HCT116 (cell line): ENCODE data around the gene UROD. TPM values are rescaled to one million over a fixed set of nuclear protein-coding genes. Genes with fewer than 3 reads are reported as not detected.

ENCODE experiments used
- ATAC-seq: fragments of 200-7000 bp; cut with Tn5 transposase; 2 replicates; pipeline ENCODE4 v1.9.1; 2020; ENCODE audit warnings: mild to moderate bottlenecking, moderate library complexity
- BruUV-seq: library from RNA; stranded (reverse); fragments of 400-500 nt; replicated peaks from 2 replicates; lab custom pipeline; 2021; lab: Mats Ljungman, UMichigan
- CTCF ChIA-PET: fragments of 300-600 bp; sonication (Branson Sonifier 250); formaldehyde crosslinking; loops from one replicate; lab custom pipeline; 2021; ENCODE audit warnings: antibody characterized with exemption; lab: Charles Lee
- POLR2A ChIA-PET: fragments of 300-600, 350-600 bp; sonication (Branson Sonifier 250); formaldehyde crosslinking; loops from one replicate; lab custom pipeline; 2021; ENCODE audit warnings: antibody characterized with exemption; lab: Charles Lee
- RAD21 ChIA-PET, 2 experiments: fragments of 300-600 bp; sonication (Branson Sonifier 250); formaldehyde crosslinking; loops; one replicate each; lab custom pipeline; 2023; ENCODE audit warnings: low total read pairs in 2 of 2; ENCODE audit not compliant: uncharacterized antibody in 2 of 2, unreplicated experiment in 2 of 2, low non-redundant PET in 1 of 2; lab: Charles Lee
- DNase-seq: peaks from one replicate; pipeline ENCODE4 v3.0.0-alpha.2; 2010; ENCODE audit warnings: low read depth, low spot score
- H2AFZ ChIP-seq: fragments of 200-600 bp; shearing (Covaris generic), sonication (generic); 2 replicates; pipeline ENCODE4 v1.6.1; 2017; ENCODE audit warnings: low read depth, mixed run types, mixed read lengths, antibody characterized with exemption, low read length; ENCODE audit not compliant: poor library complexity, severe bottlenecking
- H3K27ac ChIP-seq: 2 replicates; pipeline ENCODE4 v1.5.1; 2012; ENCODE audit warnings: low read depth, low read length
- H3K27me3 ChIP-seq: fragments of 200-600 bp; sonication (generic); 2 replicates; pipeline ENCODE4 v1.6.1; 2016; ENCODE audit warnings: mixed run types, low read length, mixed read lengths; ENCODE audit not compliant: insufficient read depth
- H3K36me3 ChIP-seq, 2 experiments: fragments of 200-500 bp in 1 of 2; fragments of 200-600 bp in 1 of 2; sonication (Bioruptor generic) in 1 of 2; sonication (generic) in 1 of 2; 2 replicates each; pipeline versions ENCODE4 v1.5.1 to v1.6.1; 2014 to 2016; ENCODE audit warnings: low read length in 2 of 2, inconsistent platforms in 1 of 2, mixed read lengths in 1 of 2, mixed run types in 1 of 2; ENCODE audit not compliant: insufficient read depth in 2 of 2, control insufficient read depth in 1 of 2
- H3K4me1 ChIP-seq, 2 experiments: fragments of 200-600 bp in 1 of 2; sonication (generic) in 1 of 2; 2 replicates each; pipeline versions ENCODE4 v1.5.1 to v1.6.1; 2012 to 2017; ENCODE audit warnings: low read length in 2 of 2, inconsistent platforms in 1 of 2, mild to moderate bottlenecking in 1 of 2, mixed read lengths in 1 of 2, mixed run types in 1 of 2, moderate library complexity in 1 of 2; ENCODE audit not compliant: insufficient read depth in 2 of 2, control insufficient read depth in 1 of 2
- H3K4me2 ChIP-seq: fragments of 200-600 bp; sonication (generic); 2 replicates; pipeline ENCODE4 v1.6.1; 2017; ENCODE audit warnings: mixed run types, low read length, mixed read lengths
- H3K4me3 ChIP-seq, 2 experiments: fragments of 200-600 bp in 1 of 2; sonication (generic) in 1 of 2; replicated peaks in 1 of 2; 2 replicates each; pipeline ENCODE4 v1.5.1; 2011 to 2016; ENCODE audit warnings: low read length in 2 of 2, control low read depth in 1 of 2, low read depth in 1 of 2, mild to moderate bottlenecking in 1 of 2, mixed read lengths in 1 of 2, mixed run types in 1 of 2
- H3K79me2 ChIP-seq: fragments of 200-600 bp; sonication (generic); 2 replicates; pipeline ENCODE4 v1.6.1; 2017; ENCODE audit warnings: mild to moderate bottlenecking, mixed run types, low read length, moderate library complexity, mixed read lengths; ENCODE audit not compliant: insufficient read depth
- H3K9ac ChIP-seq: fragments of 200-600 bp; sonication (generic); 2 replicates; pipeline ENCODE4 v1.6.1; 2016; ENCODE audit warnings: low read length, mixed read lengths
- H3K9me2 ChIP-seq: fragments of 200-600 bp; sonication (generic), shearing (Covaris generic); 2 replicates; pipeline ENCODE4 v1.6.1; 2017; ENCODE audit warnings: mixed run types, mild to moderate bottlenecking, moderate library complexity; ENCODE audit not compliant: insufficient read depth
- H3K9me3 ChIP-seq, 2 experiments: fragments of 200-500 bp in 1 of 2; fragments of 200-600 bp in 1 of 2; sonication (Bioruptor generic) in 1 of 2; sonication (generic) in 1 of 2; 2 replicates each; pipeline ENCODE4 v1.6.1; 2014 to 2017; ENCODE audit warnings: low read length in 2 of 2, mixed read lengths in 2 of 2, inconsistent platforms in 1 of 2, low read depth in 1 of 2, mild to moderate bottlenecking in 1 of 2, mixed run types in 1 of 2, moderate library complexity in 1 of 2; ENCODE audit not compliant: control insufficient read depth in 1 of 2, insufficient read depth in 1 of 2
- H4K20me1 ChIP-seq: fragments of 200-600 bp; sonication (generic), shearing (Covaris generic); 2 replicates; pipeline ENCODE4 v1.6.1; 2017; ENCODE audit warnings: mixed run types, mild to moderate bottlenecking, moderate library complexity; ENCODE audit not compliant: insufficient read depth
- EGR1 ChIP-seq: IDR thresholded peaks from 2 replicates; pipeline ENCODE4 v1.6.1; 2012; ENCODE audit warnings: low read depth
- EZH2 ChIP-seq: fragments of 200-600 bp; sonication (generic); IDR thresholded peaks from 2 replicates; pipeline ENCODE4 v1.6.1; 2017; ENCODE audit warnings: antibody characterized with exemption, mixed run types
- JUND ChIP-seq: IDR thresholded peaks from 2 replicates; pipeline ENCODE4 v1.6.1; 2012
- POLR2AphosphoS5 ChIP-seq: IDR thresholded peaks from 2 replicates; pipeline ENCODE4 v1.6.1; 2011; ENCODE audit warnings: mild to moderate bottlenecking, low read depth, low read length, moderate library complexity
- RAD21 ChIP-seq: IDR thresholded peaks from 2 replicates; pipeline ENCODE4 v1.6.1; 2012; ENCODE audit warnings: low read depth, mild to moderate bottlenecking
- SP1 ChIP-seq: IDR thresholded peaks from 2 replicates; pipeline ENCODE4 v1.6.1; 2012; ENCODE audit warnings: low read depth
- SRF ChIP-seq: IDR thresholded peaks from 2 replicates; pipeline ENCODE4 v1.6.1; 2012; ENCODE audit warnings: low read depth
- TCF7L2 ChIP-seq: IDR thresholded peaks from 2 replicates; pipeline ENCODE4 v1.7.0; 2011; ENCODE audit warnings: borderline replicate concordance, inconsistent platforms; ENCODE audit not compliant: insufficient read depth, insufficient read length; ENCODE audit errors: extremely low read depth
- ZFX ChIP-seq: fragments of 450-650 bp; IDR thresholded peaks from 2 replicates; pipeline ENCODE4 v1.6.1; 2017
- ZNF274 ChIP-seq: fragments of 200-500 bp; sonication (Bioruptor generic); IDR thresholded peaks from 2 replicates; pipeline ENCODE4 v1.6.1; 2014; ENCODE audit warnings: mild to moderate bottlenecking, low read depth, low read length, inconsistent platforms
- intact Hi-C: fragments of 100-400 bp; cut with micrococcal nuclease; formaldehyde crosslinking; loops from 2 replicates; pipeline ENCODE4 v1.10.0; 2022
- total RNA-seq: library from RNA; stranded (reverse); gene quantifications from one replicate; pipeline ENCODE4 v1.2.1, GENCODE V29; 2021; ENCODE audit not compliant: unreplicated experiment

Gene UROD
- total RNA-seq, 1 experiment from 2014 or later: 73.7 TPM

GRCh38 chr1:45065083-45065482 lies 53.0 kb downstream of the UROD start:
- H3K36me3 ChIP-seq: no peaks in the 10 kb centered on the region
- intact Hi-C loops: no loop called here
- ChIA-PET POLR2A (no interaction called here), RAD21 (no interaction called here), CTCF (no interaction called here)
- no peak overlapping the region for H3K4me2 ChIP-seq
- no peak overlapping the region for H2AFZ ChIP-seq
- TF ChIP-seq SP1 (no peak), TCF7L2 (no peak), EGR1 (no peak), ZNF274 (no peak), JUND (no peak), POLR2AphosphoS5 (no peak), SRF (no peak), RAD21 (no peak), ZFX (no peak), EZH2 (no peak)
- H3K27me3 ChIP-seq: no peaks in the 10 kb centered on the region
- no peak overlapping the region for H3K27ac ChIP-seq
- no peaks in the 10 kb centered on the region for H3K4me1 ChIP-seq
- H3K9me2 ChIP-seq: no peaks in the 10 kb centered on the region
- H3K9ac ChIP-seq: no peak overlapping the region
- BruUV-seq: no TSS peak
- no peaks in the 10 kb centered on the region for H3K9me3 ChIP-seq
- no peak for ATAC-seq
- no peak for DNase-seq
- no peaks in the 10 kb centered on the region for H4K20me1 ChIP-seq
- H3K4me3 ChIP-seq: no peak overlapping the region
- H3K79me2 ChIP-seq: no peaks in the 10 kb centered on the region

Other genes starting within 250 kb of the UROD start
- 2,296 TPM for gene RPS8, start 236.7 kb upstream of the UROD start, total RNA-seq
- gene BEST4, start 224.1 kb upstream of the UROD start, total RNA-seq: 0.52 TPM
- gene PLK3, start 211.9 kb upstream of the UROD start, total RNA-seq: 56.1 TPM
- gene DYNLT4, start 204.9 kb upstream of the UROD start, total RNA-seq: 0.96 TPM
- 11.6 TPM for gene BTBD19, start 203.7 kb upstream of the UROD start, total RNA-seq
- gene PTCH2, start 169.0 kb upstream of the UROD start, total RNA-seq: 1.3 TPM
- 17.7 TPM for gene EIF2B3, start 25.7 kb upstream of the UROD start, total RNA-seq
- 25.5 TPM for gene HECTD3, start 930 bp upstream of the UROD start, total RNA-seq
- 1.1 TPM for gene ZSWIM5, start 194.4 kb downstream of the UROD start, total RNA-seq